Endothelial cell (in vitro differentiated cells): ENCODE results near the gene CLIP4. TPM values are rescaled to one million over a fixed set of nuclear protein-coding genes. Genes with fewer than 3 reads are reported as not detected.

ENCODE experiments used
- DNase-seq: peaks from one replicate; pipeline ENCODE4 v3.0.0; 2021; ENCODE audit warnings: low spot score
- H3K27ac Mint-ChIP-seq: one replicate; pipeline ENCODE4 v1.8.0; 2021; ENCODE audit warnings: mixed read lengths, inconsistent platforms; ENCODE audit not compliant: unreplicated experiment
- H3K27me3 Mint-ChIP-seq: one replicate; pipeline ENCODE4 v1.8.0; 2021; ENCODE audit warnings: mild to moderate bottlenecking, moderate library complexity, mixed read lengths, inconsistent platforms; ENCODE audit not compliant: unreplicated experiment
- H3K36me3 Mint-ChIP-seq: one replicate; pipeline ENCODE4 v1.8.0; 2021; ENCODE audit warnings: mild to moderate bottlenecking, low read depth, mixed read lengths, inconsistent platforms; ENCODE audit not compliant: unreplicated experiment
- H3K4me1 Mint-ChIP-seq: one replicate; pipeline ENCODE4 v1.8.0; 2021; ENCODE audit warnings: mild to moderate bottlenecking, mixed read lengths, inconsistent platforms; ENCODE audit not compliant: unreplicated experiment
- H3K4me3 Mint-ChIP-seq: one replicate; pipeline ENCODE4 v1.8.0; 2021; ENCODE audit warnings: mild to moderate bottlenecking, mixed read lengths, inconsistent platforms; ENCODE audit not compliant: unreplicated experiment
- H3K9me3 Mint-ChIP-seq: one replicate; pipeline ENCODE4 v1.8.0; 2021; ENCODE audit warnings: mixed read lengths, inconsistent platforms; ENCODE audit not compliant: unreplicated experiment
- CTCF ChIP-seq: fragments of 200-600 bp; sonication (generic); IDR thresholded peaks from one replicate; pipeline ENCODE4 v1.5.0; 2021; ENCODE audit warnings: antibody characterized with exemption; ENCODE audit not compliant: unreplicated experiment
- total RNA-seq: library from RNA; stranded (reverse); fragmentation: NEBNext Ultra II Directional; extraction: Animal tissue kit (Norgen Biotek cat#: 25700); gene quantifications from one replicate; pipeline ENCODE4 v1.2.1, GENCODE V29; 2021; ENCODE audit not compliant: unreplicated experiment

Gene CLIP4
- total RNA-seq, 1 donor from 2014 or later: 0.46 TPM

GRCh38 chr2:29070526-29070925 lies 44.7 kb upstream of the CLIP4 start:
- no peak for DNase-seq
- Mint-ChIP-seq H3K9me3 (no peaks in the 10 kb centered on the region), H3K36me3 (no peaks in the 10 kb centered on the region), H3K27me3 (peaks cover 4% of the 10 kb centered on the region), H3K4me1 (no peaks in the 10 kb centered on the region), H3K27ac (no peak overlapping the region), H3K4me3 (no peak overlapping the region)
- TF ChIP-seq CTCF: no peak

- no peaks in the 10 kb centered on the region for H3K36me3 Mint-ChIP-seq
- H3K27me3 Mint-ChIP-seq: peaks cover 4% of the 10 kb centered on the region
- H3K4me3 Mint-ChIP-seq: no peak overlapping the region
- no peak for TF ChIP-seq CTCF
- no peaks in the 10 kb centered on the region for H3K9me3 Mint-ChIP-seq
- H3K4me1 Mint-ChIP-seq: no peaks in the 10 kb centered on the region
- H3K27ac Mint-ChIP-seq: no peak overlapping the region
- no peak for DNase-seq
These were observed 43.9 kb upstream of the CLIP4 start for GRCh38 chr2:29071032-29071975.

- Mint-ChIP-seq H3K27me3 (peaks cover 4% of the 10 kb centered on the region), H3K27ac (no peak overlapping the region), H3K36me3 (no peaks in the 10 kb centered on the region), H3K4me1 (no peaks in the 10 kb centered on the region), H3K4me3 (no peak overlapping the region), H3K9me3 (no peaks in the 10 kb centered on the region)
- no peak for TF ChIP-seq CTCF
- no peak for DNase-seq
These were observed 43.0 kb upstream of the CLIP4 start for GRCh38 chr2:29072251-29072650.

- no peak overlapping the region for H3K4me3 Mint-ChIP-seq
- no peak for TF ChIP-seq CTCF
These were observed 42.1 kb upstream of the CLIP4 start for GRCh38 chr2:29072971-29073725.

More at GRCh38 chr2:29072971-29073725, 42.1 kb upstream of the CLIP4 start:
- DNase-seq: no peak
- H3K27me3 Mint-ChIP-seq: peaks cover 4% of the 10 kb centered on the region
- H3K9me3 Mint-ChIP-seq: no peaks in the 10 kb centered on the region
- no peak overlapping the region for H3K27ac Mint-ChIP-seq
- no peaks in the 10 kb centered on the region for H3K4me1 Mint-ChIP-seq
- no peaks in the 10 kb centered on the region for H3K36me3 Mint-ChIP-seq
